GM12873 (cell line): ENCODE results near the gene CLDN6.

Experiments
- TF ChIP-seq, protein P1 (sequence below): IDR thresholded peaks from 2 replicates; pipeline ENCODE4 v1.5.1; 2012; ENCODE audit warnings: low read depth, mild to moderate bottlenecking, moderate library complexity, low read length, control low read depth; ENCODE audit not compliant: insufficient read depth; ENCODE audit errors: missing control alignments

The CLDN6 gene

GRCh38 chr16:2985893-2986355, 32.1 kb downstream of the CLDN6 start:
- TF ChIP-seq, protein P1, sequence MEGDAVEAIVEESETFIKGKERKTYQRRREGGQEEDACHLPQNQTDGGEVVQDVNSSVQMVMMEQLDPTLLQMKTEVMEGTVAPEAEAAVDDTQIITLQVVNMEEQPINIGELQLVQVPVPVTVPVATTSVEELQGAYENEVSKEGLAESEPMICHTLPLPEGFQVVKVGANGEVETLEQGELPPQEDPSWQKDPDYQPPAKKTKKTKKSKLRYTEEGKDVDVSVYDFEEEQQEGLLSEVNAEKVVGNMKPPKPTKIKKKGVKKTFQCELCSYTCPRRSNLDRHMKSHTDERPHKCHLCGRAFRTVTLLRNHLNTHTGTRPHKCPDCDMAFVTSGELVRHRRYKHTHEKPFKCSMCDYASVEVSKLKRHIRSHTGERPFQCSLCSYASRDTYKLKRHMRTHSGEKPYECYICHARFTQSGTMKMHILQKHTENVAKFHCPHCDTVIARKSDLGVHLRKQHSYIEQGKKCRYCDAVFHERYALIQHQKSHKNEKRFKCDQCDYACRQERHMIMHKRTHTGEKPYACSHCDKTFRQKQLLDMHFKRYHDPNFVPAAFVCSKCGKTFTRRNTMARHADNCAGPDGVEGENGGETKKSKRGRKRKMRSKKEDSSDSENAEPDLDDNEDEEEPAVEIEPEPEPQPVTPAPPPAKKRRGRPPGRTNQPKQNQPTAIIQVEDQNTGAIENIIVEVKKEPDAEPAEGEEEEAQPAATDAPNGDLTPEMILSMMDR, result no peak

DNA sequence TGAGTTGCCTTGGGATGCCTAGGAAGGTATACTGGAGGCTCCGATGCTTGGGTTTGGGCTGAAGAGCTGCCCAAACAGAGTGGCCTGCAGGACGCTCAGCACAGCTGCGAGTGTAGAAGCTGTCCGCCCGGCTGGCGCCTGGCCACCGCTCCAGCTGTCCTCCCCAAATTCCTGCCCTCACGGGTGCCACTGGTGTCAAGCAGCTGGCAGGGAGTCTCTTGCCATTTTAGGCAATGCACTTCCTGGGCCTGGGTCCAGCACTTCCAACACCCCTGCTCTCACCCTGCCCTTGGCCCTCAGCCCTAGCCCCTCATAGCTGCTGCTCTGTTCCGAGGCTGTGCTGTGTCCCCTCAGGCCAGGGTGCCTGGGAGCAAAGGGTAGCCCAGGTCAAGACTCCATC, 32.5 kb downstream of the CLDN6 start:
- TF ChIP-seq, protein P1, result no peak

DNA sequence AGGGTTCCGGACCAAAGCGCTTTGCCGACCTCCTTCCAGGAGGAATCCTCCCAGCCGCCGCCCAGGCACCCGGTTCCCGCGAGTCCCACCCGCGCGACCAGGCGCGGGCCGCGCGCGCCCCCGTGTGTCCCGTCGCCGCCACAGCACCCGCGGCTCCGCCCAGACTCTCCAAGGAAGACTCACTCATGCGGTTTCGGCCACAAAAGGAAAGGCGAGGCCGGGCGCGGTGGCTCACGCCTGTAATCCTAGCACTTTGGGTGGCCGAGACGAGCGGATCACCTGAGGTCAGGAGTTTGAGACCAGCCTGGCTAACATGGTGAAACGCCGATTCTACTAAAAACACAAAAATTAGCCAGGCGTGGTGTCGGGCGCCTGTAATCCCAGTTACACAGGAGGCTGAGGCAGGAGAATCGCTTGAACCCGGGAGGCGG, 34.3 kb downstream of the CLDN6 start:
- TF ChIP-seq, protein P1, result peak; percentile 85

- TF ChIP-seq, protein P1, result no peak
These were observed 35.6 kb downstream of the CLDN6 start for GRCh38 chr16:2982402-2982801.

- TF ChIP-seq, protein P1, result no peak
These were observed 36.1 kb downstream of the CLDN6 start for GRCh38 chr16:2981899-2982250.

GRCh38 chr16:2981177-2981898, 36.6 kb downstream of the CLDN6 start:
- TF ChIP-seq, protein P1, result no peak

- TF ChIP-seq, protein P1, result no peak
These were observed 37.5 kb downstream of the CLDN6 start, which contains the start of gene PKMYT1 for GRCh38 chr16:2980227-2981176. TSS of gene PKMYT1 (minus strand) at chr16:2980446. CDS start at chr16:2979657, 789 bp downstream.
